22Rv1 (cell line): ENCODE results near the gene ZFAND2B.

ENCODE experiments used
- H3K27ac ChIP-seq: fragments of 450-650 bp; 2 replicates; pipeline ENCODE4 v1.5.1; 2017
- ZFX ChIP-seq: fragments of 450-650 bp; IDR thresholded peaks from 2 replicates; pipeline ENCODE4 v1.6.1; 2017; ENCODE audit warnings: antibody characterized with exemption, borderline replicate concordance
- TF ChIP-seq, protein P1 (sequence below): fragments of 450-650 bp; IDR thresholded peaks from 2 replicates; pipeline ENCODE4 v1.5.1; 2017; ENCODE audit warnings: mild to moderate bottlenecking

ZFAND2B gene

DNA sequence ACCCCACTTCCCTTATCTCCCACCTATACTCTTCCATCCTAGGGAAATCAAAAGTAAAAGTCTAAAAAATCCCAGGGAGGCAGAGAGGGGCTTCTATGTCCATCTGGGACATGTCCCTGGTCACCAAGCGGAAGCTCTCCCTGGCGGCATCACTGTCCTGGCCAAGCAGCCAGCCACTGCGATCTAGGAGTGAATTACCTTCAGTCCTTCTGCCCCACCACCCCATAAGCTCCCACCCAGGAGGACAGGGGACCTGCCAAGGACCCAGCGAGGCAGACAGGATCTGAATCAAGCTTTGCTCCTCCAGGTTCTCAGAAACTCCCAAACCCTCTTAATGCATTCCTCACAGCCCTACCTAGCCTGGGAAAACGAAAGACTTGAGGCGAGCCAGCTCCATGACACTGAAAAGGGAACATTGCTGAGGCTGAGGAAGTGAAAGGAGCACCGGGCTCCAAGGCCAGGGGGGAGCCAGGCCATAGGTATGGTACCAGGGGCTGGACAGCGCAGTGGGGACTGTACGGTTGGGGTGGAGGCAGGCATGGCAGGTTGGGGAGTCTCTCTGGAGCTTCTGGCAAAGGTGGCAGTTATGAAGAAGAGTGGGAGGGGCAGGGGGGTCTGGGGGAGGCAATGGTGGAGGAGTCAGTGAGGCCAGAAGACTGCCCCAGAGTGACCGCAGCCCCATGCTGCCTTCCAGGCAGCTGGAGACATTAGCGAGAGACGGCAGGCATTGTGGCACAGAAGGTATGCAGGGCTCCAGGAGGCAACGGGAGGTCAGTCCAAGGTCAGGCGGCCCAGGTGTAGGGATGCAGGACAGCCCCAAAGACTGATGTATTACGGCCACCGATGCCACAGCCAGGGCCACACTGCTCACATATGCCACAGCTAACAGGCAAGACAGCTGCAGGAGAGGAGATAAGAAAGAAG, 34.1 kb upstream of the ZFAND2B start:
- TF ChIP-seq, protein P1, sequence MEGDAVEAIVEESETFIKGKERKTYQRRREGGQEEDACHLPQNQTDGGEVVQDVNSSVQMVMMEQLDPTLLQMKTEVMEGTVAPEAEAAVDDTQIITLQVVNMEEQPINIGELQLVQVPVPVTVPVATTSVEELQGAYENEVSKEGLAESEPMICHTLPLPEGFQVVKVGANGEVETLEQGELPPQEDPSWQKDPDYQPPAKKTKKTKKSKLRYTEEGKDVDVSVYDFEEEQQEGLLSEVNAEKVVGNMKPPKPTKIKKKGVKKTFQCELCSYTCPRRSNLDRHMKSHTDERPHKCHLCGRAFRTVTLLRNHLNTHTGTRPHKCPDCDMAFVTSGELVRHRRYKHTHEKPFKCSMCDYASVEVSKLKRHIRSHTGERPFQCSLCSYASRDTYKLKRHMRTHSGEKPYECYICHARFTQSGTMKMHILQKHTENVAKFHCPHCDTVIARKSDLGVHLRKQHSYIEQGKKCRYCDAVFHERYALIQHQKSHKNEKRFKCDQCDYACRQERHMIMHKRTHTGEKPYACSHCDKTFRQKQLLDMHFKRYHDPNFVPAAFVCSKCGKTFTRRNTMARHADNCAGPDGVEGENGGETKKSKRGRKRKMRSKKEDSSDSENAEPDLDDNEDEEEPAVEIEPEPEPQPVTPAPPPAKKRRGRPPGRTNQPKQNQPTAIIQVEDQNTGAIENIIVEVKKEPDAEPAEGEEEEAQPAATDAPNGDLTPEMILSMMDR = no peak
- no peak for TF ChIP-seq ZFX
- no peak overlapping the region for H3K27ac ChIP-seq

DNA sequence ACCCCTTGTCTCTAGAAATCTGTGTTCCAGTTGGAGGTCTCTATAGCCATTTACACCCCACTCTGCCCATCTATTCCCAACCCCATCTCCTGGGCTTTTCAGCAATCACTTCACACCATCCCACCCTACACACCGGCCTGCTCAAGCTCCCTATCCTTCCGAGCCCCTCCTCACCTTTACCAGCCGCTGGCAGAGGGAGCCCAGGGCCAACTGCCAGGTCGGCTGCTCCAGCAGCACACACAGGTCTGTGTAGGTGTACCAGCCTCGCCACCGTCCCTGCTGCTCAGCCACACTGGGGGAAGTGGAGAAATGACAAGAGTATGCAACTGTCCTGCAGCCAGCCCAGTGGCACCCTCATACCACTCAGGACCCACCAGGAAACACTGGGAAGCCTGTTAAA, 33.4 kb upstream of the ZFAND2B start:
- no peak overlapping the region for H3K27ac ChIP-seq
- TF ChIP-seq, protein P1 = no peak
- TF ChIP-seq ZFX = no peak

DNA sequence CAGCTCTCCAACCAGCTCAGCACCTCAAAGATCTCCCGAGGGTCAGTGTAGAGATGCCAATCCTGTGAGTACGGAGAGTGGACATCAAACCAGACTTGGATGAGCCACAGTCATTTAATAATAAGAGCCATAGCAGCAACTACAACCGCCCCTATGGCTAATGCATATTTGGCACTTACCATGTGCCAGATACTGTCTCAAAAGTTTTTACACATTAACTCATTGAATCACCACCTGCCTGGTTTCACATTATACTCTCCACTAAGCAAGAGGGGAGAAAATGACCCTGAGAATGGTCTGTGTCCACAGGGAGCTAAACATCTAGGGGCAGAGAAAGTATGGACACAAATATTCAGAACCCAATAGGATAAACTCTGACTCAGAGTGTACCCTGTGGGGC, 32.4 kb upstream of the ZFAND2B start:
- TF ChIP-seq ZFX = no peak
- TF ChIP-seq, protein P1 = no peak
- no peak overlapping the region for H3K27ac ChIP-seq

DNA sequence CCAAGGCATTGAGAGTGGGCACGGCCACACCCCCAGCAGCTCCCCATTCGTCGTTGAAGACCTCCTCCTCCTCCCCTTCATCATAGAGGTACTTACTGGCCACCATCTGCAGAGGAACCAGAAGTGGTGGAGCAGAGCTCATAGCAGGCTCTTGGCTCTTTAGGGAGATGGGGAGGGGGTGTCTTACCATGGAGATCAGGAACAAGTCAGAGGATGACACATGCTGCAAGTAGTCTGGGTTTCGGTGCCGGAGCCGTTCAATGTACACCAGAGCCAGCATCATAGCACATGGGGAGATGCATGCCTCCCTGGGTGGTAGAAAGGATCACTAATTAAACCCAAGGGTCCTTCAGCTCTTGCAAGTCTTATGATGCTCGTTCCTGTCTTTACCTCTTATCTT, 31.8 kb upstream of the ZFAND2B start:
- TF ChIP-seq ZFX = no peak
- TF ChIP-seq, protein P1 = no peak
- H3K27ac ChIP-seq = no peak overlapping the region

DNA sequence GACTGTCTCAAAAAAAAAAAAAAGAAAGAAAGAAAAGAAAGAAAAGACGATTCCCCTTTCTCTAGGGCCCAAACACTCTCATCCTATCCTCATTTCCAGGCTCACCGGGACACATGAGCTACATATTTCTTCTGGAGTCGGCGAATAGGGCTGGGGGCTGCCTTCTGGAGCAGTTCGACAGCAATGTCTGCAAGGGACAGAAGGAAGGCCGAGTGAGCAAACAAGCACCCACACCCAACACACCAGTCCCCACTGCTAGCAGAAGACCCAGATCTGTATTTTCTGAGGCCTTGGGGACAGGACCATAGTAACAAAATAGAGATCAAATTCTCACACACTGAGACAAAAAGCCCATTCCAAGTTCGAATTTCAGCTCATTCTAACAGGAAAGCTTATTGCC, 31.1 kb upstream of the ZFAND2B start:
- H3K27ac ChIP-seq = peak overlapping the region; percentile 98; the same call in 1 of the 2 replicates
- TF ChIP-seq ZFX = no peak
- TF ChIP-seq, protein P1 = no peak

DNA sequence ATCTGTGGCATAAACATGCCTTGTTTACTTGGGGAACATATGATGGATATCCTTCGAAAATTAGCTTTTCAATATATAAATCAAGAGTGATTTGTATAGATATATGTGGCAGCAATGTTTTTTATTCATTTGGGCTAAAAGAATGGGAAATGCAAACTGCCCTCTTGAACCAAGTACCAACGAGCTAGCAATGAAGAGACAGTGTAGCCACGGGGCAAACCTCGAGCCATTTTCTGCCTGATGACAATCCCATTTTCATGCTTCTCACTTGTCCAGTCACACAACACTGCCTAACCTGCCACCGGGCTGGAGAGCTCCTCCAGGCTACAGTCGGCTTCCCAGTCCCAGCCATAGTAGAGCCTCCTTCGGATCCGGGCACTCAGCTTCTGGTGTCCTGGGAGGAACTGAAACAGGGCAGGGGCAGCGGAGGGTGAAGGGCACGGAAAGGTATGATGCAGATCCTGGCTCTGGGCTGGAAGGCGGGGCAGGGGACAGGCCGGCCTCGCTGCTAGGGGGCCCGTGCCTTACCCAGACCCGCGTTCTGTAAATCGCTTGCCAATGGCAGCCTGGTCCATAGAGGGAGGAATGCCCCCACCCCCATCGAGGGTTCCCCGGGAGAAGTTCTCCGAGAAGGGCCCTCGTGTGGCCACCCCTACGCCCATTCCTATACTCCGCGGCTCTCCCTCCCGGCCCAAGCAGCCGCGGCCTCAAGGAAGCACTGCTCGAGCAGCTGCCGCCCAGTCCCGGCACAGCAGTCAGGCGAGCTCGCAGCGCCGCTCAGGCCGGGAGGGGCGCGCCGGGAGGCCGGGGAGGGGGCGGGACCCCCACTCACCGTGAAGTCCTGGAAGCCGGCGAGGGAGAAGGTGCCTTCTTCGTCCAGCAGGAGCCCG, 30.4 kb upstream of the ZFAND2B start:
- peak overlapping the region; percentile 98 for H3K27ac ChIP-seq
- TF ChIP-seq ZFX = no peak
- TF ChIP-seq, protein P1 = peak; percentile 21; the same call in 1 of the 2 replicates
